Measurements from ENCODE around the gene MYO3B. TPM values are rescaled to one million over a fixed set of nuclear protein-coding genes. Genes with fewer than 3 reads are reported as not detected.

MYO3B gene
- total RNA-seq, 1 experiment from 2014 or later: 0.09 TPM

DNA sequence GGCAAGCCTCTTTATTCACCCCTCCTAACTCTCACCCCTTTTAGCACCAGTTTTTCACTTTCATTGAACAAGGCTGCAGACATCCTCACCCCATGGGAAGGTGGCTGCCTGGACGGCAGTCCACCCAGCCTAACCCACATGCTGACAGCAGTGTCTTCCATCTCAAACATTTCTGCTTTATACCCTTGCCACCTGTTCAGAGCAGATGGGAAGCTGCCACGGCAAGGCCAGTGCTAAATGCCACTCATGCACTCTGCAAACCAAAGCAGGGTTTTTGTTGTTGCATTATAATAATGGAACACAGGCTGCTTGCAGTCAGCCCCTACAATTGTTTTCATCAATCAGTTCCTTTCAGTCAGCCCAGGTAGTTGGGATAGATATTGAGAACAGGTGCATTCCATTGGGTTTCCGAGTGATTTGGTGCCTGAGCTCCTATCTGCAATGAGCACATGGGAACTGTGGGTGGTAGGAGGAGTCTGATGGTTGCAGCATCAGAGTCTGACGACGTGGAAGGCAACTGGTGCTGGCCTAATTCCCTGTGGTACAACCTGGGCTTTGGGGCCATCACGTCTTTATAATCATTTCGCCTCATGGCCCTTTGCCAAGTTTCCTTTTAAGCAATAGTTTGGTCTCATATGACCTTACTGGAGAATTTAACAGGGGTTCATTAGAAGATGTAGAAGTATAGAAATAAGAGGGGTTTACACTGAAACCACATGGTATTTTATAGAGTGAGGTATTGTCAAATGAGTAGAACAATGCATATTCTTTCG lies 284.7 kb downstream of the MYO3B start:
- ChIA-PET POLR2A (no interaction called here), CTCF (interaction anchor here (0.7 to 2.5 kb wide), 7 partner anchors 17 to 353 kb away, joined by 3 to 10 read pairs (median 5); partner anchors contain the start of gene SP5)
- Mint-ChIP-seq H3K9me3 (ENCODE audit: unreplicated experiment) (no peaks in the 10 kb centered on the region), H3K4me1 (ENCODE audit: low read depth, unreplicated experiment) (peaks cover 14% of the 10 kb centered on the region), H3K27me3 (ENCODE audit: insufficient read depth, unreplicated experiment) (no peaks in the 10 kb centered on the region), H3K36me3 (ENCODE audit: insufficient read depth, unreplicated experiment) (no peaks in the 10 kb centered on the region), H3K4me3 (ENCODE audit: unreplicated experiment) (no peak overlapping the region), H3K27ac (ENCODE audit: unreplicated experiment) (peak overlapping the region; percentile 14)
- no peak for DNase-seq
- TF ChIP-seq, protein P1, sequence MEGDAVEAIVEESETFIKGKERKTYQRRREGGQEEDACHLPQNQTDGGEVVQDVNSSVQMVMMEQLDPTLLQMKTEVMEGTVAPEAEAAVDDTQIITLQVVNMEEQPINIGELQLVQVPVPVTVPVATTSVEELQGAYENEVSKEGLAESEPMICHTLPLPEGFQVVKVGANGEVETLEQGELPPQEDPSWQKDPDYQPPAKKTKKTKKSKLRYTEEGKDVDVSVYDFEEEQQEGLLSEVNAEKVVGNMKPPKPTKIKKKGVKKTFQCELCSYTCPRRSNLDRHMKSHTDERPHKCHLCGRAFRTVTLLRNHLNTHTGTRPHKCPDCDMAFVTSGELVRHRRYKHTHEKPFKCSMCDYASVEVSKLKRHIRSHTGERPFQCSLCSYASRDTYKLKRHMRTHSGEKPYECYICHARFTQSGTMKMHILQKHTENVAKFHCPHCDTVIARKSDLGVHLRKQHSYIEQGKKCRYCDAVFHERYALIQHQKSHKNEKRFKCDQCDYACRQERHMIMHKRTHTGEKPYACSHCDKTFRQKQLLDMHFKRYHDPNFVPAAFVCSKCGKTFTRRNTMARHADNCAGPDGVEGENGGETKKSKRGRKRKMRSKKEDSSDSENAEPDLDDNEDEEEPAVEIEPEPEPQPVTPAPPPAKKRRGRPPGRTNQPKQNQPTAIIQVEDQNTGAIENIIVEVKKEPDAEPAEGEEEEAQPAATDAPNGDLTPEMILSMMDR (IDR thresholded peaks at IDR 0.05; ENCODE audit: insufficient read depth in 1 of 2, low read depth in 1 of 2, low read length in 1 of 2, severe bottlenecking in 1 of 2, unreplicated experiment in 1 of 2): no peak
- intact Hi-C loops (cut with micrococcal nuclease; ENCODE audit: unreplicated experiment): loop anchor here (1.0 kb wide), 2 partner anchors 253 to 350 kb away; partner anchors contain the start of gene SP5
- no peaks in the 10 kb centered on the region for H3K36me3 ChIP-seq (ENCODE audit: control insufficient read depth, insufficient read depth, low read length)
- no peaks in the 10 kb centered on the region for H3K27me3 ChIP-seq (replicated peaks; ENCODE audit: control insufficient read depth, insufficient read depth, low read length)
- no peaks in the 10 kb centered on the region; the same call in none of the 2 replicates for H3K4me1 ChIP-seq
- H3K9me3 ChIP-seq: no peaks in the 10 kb centered on the region
- BruUV-seq (replicated peaks): no TSS peak
- no peak overlapping the region for H3K4me3 ChIP-seq (ENCODE audit: low read depth, low read length)

DNA sequence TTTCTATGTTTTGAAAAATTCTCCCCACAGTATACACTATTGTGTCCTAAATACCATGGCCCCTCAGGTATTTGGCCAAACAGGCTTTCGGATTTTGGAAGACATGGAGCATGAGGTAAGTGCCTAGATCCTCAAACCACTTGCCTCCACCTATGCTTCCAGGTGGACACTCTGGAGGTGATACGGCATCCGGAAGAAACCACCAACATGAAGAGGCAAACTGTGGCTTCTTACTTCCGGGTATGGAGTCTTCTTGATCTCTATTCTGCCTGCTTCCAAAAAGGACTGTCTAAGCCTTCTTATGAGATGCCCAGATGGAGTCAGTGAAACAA lies 285.2 kb downstream of the MYO3B start:
- ChIA-PET CTCF (no interaction called here), POLR2A (no interaction called here)
- peaks cover 14% of the 10 kb centered on the region for H3K4me1 Mint-ChIP-seq (ENCODE audit: low read depth, unreplicated experiment)
- no peaks in the 10 kb centered on the region for H3K27me3 ChIP-seq (replicated peaks; ENCODE audit: control insufficient read depth, insufficient read depth, low read length)
- intact Hi-C loops (cut with micrococcal nuclease; ENCODE audit: unreplicated experiment): no loop called here
- no peaks in the 10 kb centered on the region for H3K9me3 ChIP-seq
- TF ChIP-seq, protein P1 (IDR thresholded peaks at IDR 0.05; ENCODE audit: insufficient read depth in 1 of 2, low read depth in 1 of 2, low read length in 1 of 2, severe bottlenecking in 1 of 2, unreplicated experiment in 1 of 2): no peak
- DNase-seq: no peak
- H3K36me3 ChIP-seq (ENCODE audit: control insufficient read depth, insufficient read depth, low read length): no peaks in the 10 kb centered on the region
- H3K4me3 Mint-ChIP-seq (ENCODE audit: unreplicated experiment): no peak overlapping the region
- H3K27me3 Mint-ChIP-seq (ENCODE audit: insufficient read depth, unreplicated experiment): no peaks in the 10 kb centered on the region
- H3K27ac Mint-ChIP-seq (ENCODE audit: unreplicated experiment): no peak overlapping the region
- H3K36me3 Mint-ChIP-seq (ENCODE audit: insufficient read depth, unreplicated experiment): no peaks in the 10 kb centered on the region
- no TSS peak for BruUV-seq (replicated peaks)
- no peaks in the 10 kb centered on the region; the same call in none of the 2 replicates for H3K4me1 ChIP-seq
- no peaks in the 10 kb centered on the region for H3K9me3 Mint-ChIP-seq (ENCODE audit: unreplicated experiment)
- H3K4me3 ChIP-seq (ENCODE audit: low read depth, low read length): no peak overlapping the region

DNA sequence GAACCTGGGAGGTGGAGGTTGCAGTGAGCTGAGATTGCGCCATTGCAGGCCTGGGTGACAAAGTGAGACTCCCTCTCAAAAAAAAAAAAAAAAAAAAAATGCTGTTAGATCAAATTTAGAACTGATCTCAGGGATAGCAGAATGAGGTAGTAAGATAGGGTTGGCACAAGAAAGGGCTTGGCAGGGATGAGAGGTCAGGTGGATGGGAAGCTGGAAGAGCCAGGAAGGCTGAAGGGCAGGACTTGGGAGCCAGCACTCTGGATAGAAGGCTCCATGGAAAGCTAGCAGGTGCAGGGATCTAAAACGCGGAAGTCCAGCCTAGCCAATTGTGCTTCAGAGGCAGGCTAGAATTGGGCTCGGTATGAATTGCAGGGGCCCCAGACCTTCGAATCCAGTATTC lies 286.3 kb downstream of the MYO3B start:
- TF ChIP-seq, protein P1 (IDR thresholded peaks at IDR 0.05; ENCODE audit: insufficient read depth in 1 of 2, low read depth in 1 of 2, low read length in 1 of 2, severe bottlenecking in 1 of 2, unreplicated experiment in 1 of 2): no peak
- Histone ChIP-seq H3K27me3 (replicated peaks; ENCODE audit: control insufficient read depth, insufficient read depth, low read length) (no peaks in the 10 kb centered on the region), H3K4me3 (ENCODE audit: low read depth, low read length) (no peak overlapping the region), H3K9me3 (no peaks in the 10 kb centered on the region), H3K36me3 (ENCODE audit: control insufficient read depth, insufficient read depth, low read length) (no peaks in the 10 kb centered on the region), H3K4me1 (no peaks in the 10 kb centered on the region; the same call in none of the 2 replicates)
- Mint-ChIP-seq H3K27ac (ENCODE audit: unreplicated experiment) (no peak overlapping the region), H3K4me3 (ENCODE audit: unreplicated experiment) (no peak overlapping the region), H3K27me3 (ENCODE audit: insufficient read depth, unreplicated experiment) (no peaks in the 10 kb centered on the region), H3K9me3 (ENCODE audit: unreplicated experiment) (no peaks in the 10 kb centered on the region), H3K4me1 (ENCODE audit: low read depth, unreplicated experiment) (peaks cover 16% of the 10 kb centered on the region), H3K36me3 (ENCODE audit: insufficient read depth, unreplicated experiment) (no peaks in the 10 kb centered on the region)
- no TSS peak for BruUV-seq (replicated peaks)
- ChIA-PET CTCF (no interaction called here), POLR2A (no interaction called here)
- no peak for DNase-seq
- intact Hi-C loops (cut with micrococcal nuclease; ENCODE audit: unreplicated experiment): no loop called here

All from Caco-2 (cell line).